Smooth muscle cell (in vitro differentiated cells): ENCODE measurements around the gene IGF2BP1. TPM values are rescaled to one million over a fixed set of nuclear protein-coding genes. Genes with fewer than 3 reads are reported as not detected.
A peak's percentile ranks its signal among the peaks of the same experiment; 100 is the strongest.

ENCODE experiments used
- DNase-seq: peaks from one replicate; lab custom pipeline; 2025; ENCODE audit not compliant: unreplicated experiment; lab: John Stamatoyannopoulos, UW
- H2AFZ ChIP-seq: fragments of 200-600 bp; sonication (generic); 2 replicates; pipeline ENCODE4 v1.6.0; 2016; ENCODE audit warnings: antibody characterized with exemption, low read depth, mild to moderate bottlenecking
- H3F3A ChIP-seq: fragments of 200-600 bp; sonication (generic); 2 replicates; pipeline ENCODE4 v1.6.0; 2017; ENCODE audit warnings: antibody characterized with exemption, low read depth
- H3K27ac ChIP-seq: fragments of 200-600 bp; sonication (generic); 2 replicates; pipeline ENCODE4 v1.5.1; 2016; ENCODE audit warnings: low read depth, mild to moderate bottlenecking
- H3K27me3 ChIP-seq: fragments of 200-600 bp; sonication (generic); 2 replicates; pipeline ENCODE4 v1.6.1; 2016; ENCODE audit warnings: low read depth, mild to moderate bottlenecking
- H3K36me3 ChIP-seq: fragments of 200-600 bp; sonication (generic); 2 replicates; pipeline ENCODE4 v1.5.1; 2016; ENCODE audit warnings: low read depth
- H3K4me1 ChIP-seq: fragments of 200-600 bp; sonication (generic); 2 replicates; pipeline ENCODE4 v1.5.1; 2016; ENCODE audit warnings: low read depth
- H3K4me2 ChIP-seq: fragments of 200-600 bp; sonication (generic); 2 replicates; pipeline ENCODE4 v1.6.0; 2016; ENCODE audit warnings: mild to moderate bottlenecking
- H3K4me3 ChIP-seq: fragments of 200-600 bp; sonication (generic); 2 replicates; pipeline ENCODE4 v1.5.1; 2016; ENCODE audit warnings: mild to moderate bottlenecking
- H3K79me2 ChIP-seq: fragments of 200-600 bp; sonication (generic); 2 replicates; pipeline ENCODE4 v1.6.0; 2016; ENCODE audit warnings: low read depth, mild to moderate bottlenecking
- H3K9ac ChIP-seq: fragments of 200-600 bp; sonication (generic); 2 replicates; pipeline ENCODE4 v1.6.0; 2016; ENCODE audit warnings: low read depth
- H3K9me3 ChIP-seq: fragments of 200-600 bp; sonication (generic); replicated peaks from 2 replicates; pipeline ENCODE4 v1.5.1; 2016; ENCODE audit warnings: low read depth
- H4K20me1 ChIP-seq: fragments of 200-600 bp; sonication (generic); 2 replicates; pipeline ENCODE4 v1.6.0; 2016; ENCODE audit warnings: low read depth
- CTCF ChIP-seq: fragments of 200-600 bp; sonication (generic); IDR thresholded peaks from 2 replicates; pipeline ENCODE4 v1.5.1; 2017; ENCODE audit warnings: borderline replicate concordance, mild to moderate bottlenecking, antibody characterized with exemption; ENCODE audit not compliant: insufficient read depth, poor library complexity, severe bottlenecking
- WGBS: methylation state at CpG from one replicate; pipeline ENCODE4 v1.1.7; 2016; ENCODE audit warnings: low lambda C conversion rate; 5-methylcytosine and 5-hydroxymethylcytosine counted together
- polyA plus RNA-seq: library from polyadenylated mRNA; unstranded; fragments of >200 nt; fragmentation: Nextera tagmentation; extraction: Ambion mirVana; gene quantifications from 2 replicates; pipeline ENCODE4 v1.2.1, GENCODE V29; 2016
- total RNA-seq: library from RNA; depleted of rRNA; stranded (reverse); fragments of >200 nt; gene quantifications from 2 replicates; pipeline ENCODE4 v1.2.3, GENCODE V29; 2014

IGF2BP1 gene
- total and polyA plus RNA-seq, 2 experiments from 2014 or later, result 51.4 to 54.6 TPM

GRCh38 chr17:48954300-48954755, 42.9 kb upstream of the IGF2BP1 start:
- H3K4me1 ChIP-seq, result no peaks in the 10 kb centered on the region
- no peaks in the 10 kb centered on the region for H3K27me3 ChIP-seq
- TF ChIP-seq CTCF, result peak; percentile 51
- H2AFZ ChIP-seq, result peak overlapping the region; percentile 5
- DNase-seq, result no peak
- no peaks in the 10 kb centered on the region for H4K20me1 ChIP-seq
- no peak overlapping the region for H3K27ac ChIP-seq
- 40% methylated on average over 7 of the region's 7 CpGs for WGBS
- H3K9me3 ChIP-seq, result no peaks in the 10 kb centered on the region
- H3K9ac ChIP-seq, result no peak overlapping the region
- no peaks in the 10 kb centered on the region for H3F3A ChIP-seq
- H3K4me2 ChIP-seq, result no peak overlapping the region
- H3K79me2 ChIP-seq, result no peaks in the 10 kb centered on the region
- H3K4me3 ChIP-seq, result no peak overlapping the region
- H3K36me3 ChIP-seq, result no peaks in the 10 kb centered on the region

GRCh38 chr17:48960834-48961515, 36.2 kb upstream of the IGF2BP1 start:
- Histone ChIP-seq H3K9ac (peak overlapping the region; percentile 18), H3K79me2 (no peaks in the 10 kb centered on the region), H3K27me3 (no peaks in the 10 kb centered on the region), H3K4me2 (peak overlapping the region; percentile 76), H3K27ac (peak overlapping the region; percentile 81), H3K9me3 (no peaks in the 10 kb centered on the region), H3K4me3 (peak overlapping the region; percentile 11), H3K36me3 (no peaks in the 10 kb centered on the region), H3F3A (peaks cover 7% of the 10 kb centered on the region), H2AFZ (peak overlapping the region; percentile 80), H3K4me1 (peaks cover 16% of the 10 kb centered on the region), H4K20me1 (no peaks in the 10 kb centered on the region)
- no peak for DNase-seq
- WGBS, result 39% methylated on average over 11 of the region's 11 CpGs
- TF ChIP-seq CTCF, result no peak

- Histone ChIP-seq H2AFZ (peak overlapping the region; percentile 80), H3F3A (peaks cover 7% of the 10 kb centered on the region), H3K27ac (peak overlapping the region; percentile 81)
Observed at GRCh38 chr17:48961516-48962233, 35.5 kb upstream of the IGF2BP1 start.

More at GRCh38 chr17:48961516-48962233, 35.5 kb upstream of the IGF2BP1 start:
- 23% methylated on average over 10 of the region's 10 CpGs for WGBS
- Histone ChIP-seq H3K36me3 (no peaks in the 10 kb centered on the region), H3K79me2 (no peaks in the 10 kb centered on the region), H3K27me3 (no peaks in the 10 kb centered on the region), H3K4me2 (peak overlapping the region; percentile 76), H3K9me3 (no peaks in the 10 kb centered on the region), H3K9ac (peak overlapping the region; percentile 18), H4K20me1 (no peaks in the 10 kb centered on the region), H3K4me1 (peaks cover 16% of the 10 kb centered on the region), H3K4me3 (peak overlapping the region; percentile 13)
- TF ChIP-seq CTCF, result no peak
- DNase-seq, result peak; percentile 23
